GM20000 (cell line): ENCODE data around the gene SECTM1.
"Not testable (repeated sequence)": the region's sequence is repeated elsewhere in the genome, so short reads cannot be mapped to it uniquely, and the experiment has no call there.

Source experiments
- DNase-seq: peaks from one replicate; pipeline ENCODE4 v3.0.0; 2012; ENCODE audit warnings: low spot score
- TF ChIP-seq, protein P1 (sequence below): IDR thresholded peaks from 2 replicates; pipeline ENCODE4 v1.5.1; 2012; ENCODE audit warnings: mild to moderate bottlenecking, control low read depth; ENCODE audit errors: extremely low read depth, missing control alignments

The SECTM1 gene

DNA sequence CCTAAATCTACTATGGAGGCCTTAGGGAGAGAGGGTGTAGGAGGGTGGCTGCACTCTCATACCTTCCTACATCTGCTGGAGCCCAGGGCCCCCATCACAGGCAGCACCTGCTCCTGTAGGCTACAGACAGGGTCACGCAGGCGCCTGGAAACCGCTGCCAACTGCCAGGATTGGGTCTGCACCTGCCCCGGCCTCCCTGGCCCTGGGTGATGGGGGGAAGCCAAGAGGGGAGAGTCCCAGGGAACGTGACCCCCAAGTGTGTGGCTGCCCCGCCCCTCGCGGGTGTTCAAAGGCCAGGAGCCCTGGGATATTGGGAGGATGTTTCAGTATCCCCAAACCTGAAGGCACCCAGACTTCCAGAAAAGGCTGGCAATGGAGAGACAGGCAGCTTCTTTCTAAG is 19.9 kb upstream of the SECTM1 start:
- TF ChIP-seq, protein P1, sequence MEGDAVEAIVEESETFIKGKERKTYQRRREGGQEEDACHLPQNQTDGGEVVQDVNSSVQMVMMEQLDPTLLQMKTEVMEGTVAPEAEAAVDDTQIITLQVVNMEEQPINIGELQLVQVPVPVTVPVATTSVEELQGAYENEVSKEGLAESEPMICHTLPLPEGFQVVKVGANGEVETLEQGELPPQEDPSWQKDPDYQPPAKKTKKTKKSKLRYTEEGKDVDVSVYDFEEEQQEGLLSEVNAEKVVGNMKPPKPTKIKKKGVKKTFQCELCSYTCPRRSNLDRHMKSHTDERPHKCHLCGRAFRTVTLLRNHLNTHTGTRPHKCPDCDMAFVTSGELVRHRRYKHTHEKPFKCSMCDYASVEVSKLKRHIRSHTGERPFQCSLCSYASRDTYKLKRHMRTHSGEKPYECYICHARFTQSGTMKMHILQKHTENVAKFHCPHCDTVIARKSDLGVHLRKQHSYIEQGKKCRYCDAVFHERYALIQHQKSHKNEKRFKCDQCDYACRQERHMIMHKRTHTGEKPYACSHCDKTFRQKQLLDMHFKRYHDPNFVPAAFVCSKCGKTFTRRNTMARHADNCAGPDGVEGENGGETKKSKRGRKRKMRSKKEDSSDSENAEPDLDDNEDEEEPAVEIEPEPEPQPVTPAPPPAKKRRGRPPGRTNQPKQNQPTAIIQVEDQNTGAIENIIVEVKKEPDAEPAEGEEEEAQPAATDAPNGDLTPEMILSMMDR, result no peak
- no peak for DNase-seq

DNA sequence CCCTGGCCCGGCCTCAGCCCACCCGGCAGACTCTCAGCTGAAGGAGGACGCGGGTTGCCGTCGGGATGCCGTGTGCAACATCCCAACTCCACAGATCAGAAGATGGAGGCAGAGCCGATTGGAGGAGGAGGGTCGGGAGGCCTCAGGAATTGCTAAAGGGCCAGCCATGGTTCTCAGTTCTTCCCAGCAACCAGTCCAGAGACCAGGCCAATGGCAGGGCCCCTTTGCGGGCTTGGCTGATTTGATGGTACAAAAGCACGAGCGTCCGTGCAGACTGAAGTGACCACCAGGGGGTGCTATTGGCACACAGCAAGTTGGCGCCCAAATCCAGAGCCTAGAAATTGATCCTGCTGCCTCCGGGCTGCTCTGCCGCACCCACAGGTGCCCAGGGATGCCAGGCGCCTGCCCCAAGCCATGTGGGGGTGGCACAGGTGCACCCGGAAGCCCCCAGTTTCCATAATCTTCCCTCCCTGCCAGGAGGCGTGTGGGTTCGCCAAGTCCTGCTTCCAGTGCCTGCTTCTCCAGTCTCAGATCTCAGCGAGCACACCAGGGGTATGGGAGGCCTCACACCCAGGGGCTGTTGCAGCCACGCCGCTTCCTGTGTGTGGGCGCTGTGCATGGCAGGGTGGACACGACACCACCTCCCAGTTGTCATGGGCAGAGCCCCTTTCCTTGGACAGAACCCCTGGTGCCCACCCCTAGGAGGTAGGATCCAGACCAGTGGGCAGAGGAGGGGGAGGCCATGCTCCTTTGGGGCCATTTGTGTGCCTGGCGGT is 18.3 kb upstream of the SECTM1 start:
- TF ChIP-seq, protein P1, result peak; percentile 78
- peak; percentile 91 for DNase-seq

DNA sequence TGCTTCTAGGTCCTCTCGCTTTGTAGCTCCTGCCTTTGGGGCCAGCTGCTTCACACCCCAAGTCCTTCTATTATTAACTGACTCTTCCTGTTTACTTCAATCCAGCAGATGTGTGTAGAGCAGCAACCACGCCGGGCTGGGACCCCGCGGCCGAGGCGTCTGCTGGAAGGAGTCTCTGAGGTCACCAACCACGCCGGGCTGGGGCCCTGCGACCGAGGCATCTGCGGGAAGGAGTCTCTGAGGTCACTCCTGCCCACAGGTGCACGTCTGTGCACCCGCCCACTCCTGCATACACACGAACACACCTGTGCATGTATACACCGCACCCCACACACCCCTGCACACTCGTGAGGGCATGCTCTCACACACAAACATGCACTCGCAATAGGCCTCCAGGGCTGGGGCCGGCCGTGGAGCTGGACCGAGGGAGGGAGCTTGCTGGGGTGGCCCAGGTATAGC is 17.7 kb upstream of the SECTM1 start:
- DNase-seq, result peak; percentile 46
- TF ChIP-seq, protein P1, result no peak

DNA sequence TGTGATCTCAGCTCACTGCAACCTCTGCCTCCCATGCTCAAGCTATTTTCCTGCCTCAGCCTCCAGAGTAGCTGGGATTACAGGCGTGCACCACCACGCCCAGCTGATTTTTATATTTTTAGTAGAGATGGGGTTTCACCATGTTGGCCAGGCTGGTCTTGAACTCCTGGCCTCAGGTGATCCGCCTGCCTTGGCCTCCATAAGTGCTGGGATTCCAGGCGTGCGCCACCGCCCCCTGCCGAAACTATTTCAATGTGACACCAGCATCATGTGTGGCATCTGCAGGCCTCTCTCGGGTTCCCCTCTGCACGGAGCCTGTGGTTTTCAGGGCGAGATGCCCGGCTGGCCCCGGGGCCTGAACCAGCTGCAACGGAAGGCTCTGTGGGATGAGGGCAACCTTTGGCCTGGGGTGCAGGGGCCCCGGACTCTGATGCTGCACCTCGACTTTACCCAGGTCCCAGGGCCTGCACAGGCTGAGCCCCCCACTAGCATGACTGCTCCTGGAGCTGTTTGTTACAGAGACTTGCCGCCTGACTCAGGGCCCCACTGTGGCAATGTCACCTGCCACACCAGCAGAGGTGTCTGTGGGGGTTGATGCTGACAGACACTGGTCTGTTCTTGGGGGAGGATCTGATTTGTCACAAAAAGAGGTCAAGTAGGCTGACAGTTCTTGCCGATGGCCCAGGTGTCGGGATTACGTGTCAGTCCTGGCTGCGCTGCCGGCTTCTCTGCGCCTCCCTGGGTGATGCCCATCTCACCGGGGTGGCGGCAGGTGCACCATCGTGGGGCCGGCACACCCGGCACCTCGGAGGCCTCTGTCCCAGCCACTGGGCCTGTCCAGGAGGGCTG is 16.8 kb upstream of the SECTM1 start:
- DNase-seq, result peak; percentile 57

DNA sequence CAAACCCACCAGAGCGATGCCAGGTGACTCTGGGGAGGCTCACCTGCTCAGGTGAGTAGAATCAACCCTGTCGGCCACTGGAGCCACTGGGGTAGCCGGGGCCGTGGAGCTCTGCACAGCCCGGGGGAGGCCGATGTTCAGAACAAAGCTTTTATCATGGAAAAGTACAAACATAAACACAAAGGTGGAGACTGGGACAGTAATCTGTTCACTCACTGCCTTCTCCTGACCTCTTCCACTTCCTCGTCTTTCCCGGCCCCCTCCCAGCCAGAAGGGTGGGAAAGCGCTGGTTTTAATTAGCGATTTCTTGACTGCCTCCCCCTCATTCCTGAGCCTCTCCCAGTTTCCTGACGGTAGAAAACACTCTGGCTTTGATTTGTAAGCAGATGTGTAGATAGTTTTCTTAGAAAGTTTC is 15.7 kb upstream of the SECTM1 start:
- DNase-seq, result no peak

More for the DNA sequence above, 16.8 kb upstream of the SECTM1 start:
- TF ChIP-seq, protein P1, result no peak

DNA sequence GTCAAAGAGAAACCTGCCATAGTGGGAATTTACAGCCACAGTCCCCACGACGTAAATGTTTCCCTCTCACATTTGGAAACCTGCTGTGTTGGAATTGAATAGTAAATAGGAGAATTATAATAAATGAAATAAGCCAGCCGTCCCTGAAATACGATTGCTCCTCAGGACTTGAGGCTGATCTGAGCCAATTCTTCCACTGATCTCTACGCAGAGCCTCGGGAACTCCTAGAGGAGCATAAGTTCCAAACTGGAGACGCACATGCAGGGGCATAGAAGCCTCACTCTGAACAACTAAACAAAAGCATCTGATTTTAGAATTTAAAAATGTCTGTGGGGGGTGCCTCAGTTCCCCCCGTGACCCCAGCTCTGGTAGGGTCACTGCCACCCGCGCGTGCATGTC is 15.3 kb upstream of the SECTM1 start:
- no peak for DNase-seq
- TF ChIP-seq, protein P1, result no peak

More for the DNA sequence above, 15.7 kb upstream of the SECTM1 start:
- TF ChIP-seq, protein P1, result no peak

DNA sequence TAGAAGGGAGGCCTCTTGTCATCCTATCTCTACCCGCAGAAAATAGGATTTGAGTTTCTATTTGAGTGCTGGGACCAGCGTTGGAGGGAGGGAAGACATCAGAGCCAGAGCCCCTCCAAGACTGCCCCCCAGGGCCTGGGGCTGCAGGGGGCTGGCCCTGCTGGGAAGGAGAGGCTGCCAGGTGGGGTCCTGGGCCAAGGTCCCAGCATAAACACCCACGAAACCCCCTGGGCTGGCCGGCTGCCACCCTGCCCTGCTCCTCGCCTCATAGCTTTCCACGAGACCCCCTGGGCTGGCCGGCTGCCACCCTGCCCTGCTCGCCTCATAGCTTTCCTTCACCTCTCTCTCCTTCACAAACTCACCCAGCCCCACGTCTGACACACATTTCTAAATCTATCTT is 14.9 kb upstream of the SECTM1 start:
- no peak for DNase-seq
- TF ChIP-seq, protein P1, result no peak

DNA sequence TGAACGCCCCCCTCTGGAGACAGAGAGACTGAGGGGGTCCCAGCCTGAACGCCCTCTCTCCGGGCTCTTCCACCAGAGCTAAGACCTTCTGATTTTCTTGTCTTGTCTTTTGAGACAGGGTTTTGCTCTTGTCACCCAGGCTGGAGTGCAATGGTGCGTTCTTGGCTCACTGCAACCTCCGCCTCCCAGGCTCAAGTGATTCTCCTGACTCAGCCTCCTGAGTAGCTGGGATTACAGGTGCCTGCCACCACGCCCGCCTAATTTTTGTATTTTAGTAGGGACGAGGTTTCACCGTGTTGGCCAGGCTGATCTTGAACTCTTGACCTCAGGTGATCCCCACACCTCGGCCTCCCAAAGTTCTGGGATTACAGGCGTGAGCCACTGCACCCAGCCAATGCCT is 14.4 kb upstream of the SECTM1 start:
- DNase-seq, result not testable (repeated sequence)
